ENCODE data around the gene STT3A. TPM values are rescaled to one million over a fixed set of nuclear protein-coding genes. Genes with fewer than 3 reads are reported as not detected.

STT3A gene
- total and polyA plus RNA-seq, 2 of the 13 experiments (the other 11 are each of a cell fraction or from before 2014, with no cell fraction given), result 229 to 319 TPM

- TF ChIP-seq ZFY (CRISPR knock-in tag; IDR thresholded peaks at IDR 0.05) (no peak; the same call in 1 of the 2 replicates), ZNF616 (CRISPR knock-in tag; IDR thresholded peaks at IDR 0.05; ENCODE audit: low read depth) (0 out of 2 replicates have a peak, but pooled peaks have one; percentile 15), ZNF710 (CRISPR knock-in tag; IDR thresholded peaks at IDR 0.05; ENCODE audit: borderline replicate concordance) (peak; percentile 77; the same call in 1 of the 2 replicates), ZNF362 (CRISPR knock-in tag; IDR thresholded peaks at IDR 0.05; ENCODE audit: borderline replicate concordance) (no peak), ADNP (CRISPR knock-in tag; IDR thresholded peaks at IDR 0.05) (no peak), ZXDC (CRISPR knock-in tag; IDR thresholded peaks at IDR 0.05) (no peak), ZNF484 (CRISPR knock-in tag; IDR thresholded peaks at IDR 0.05; ENCODE audit: borderline replicate concordance, low read depth) (no peak), MAX (IDR thresholded peaks at IDR 0.05) (0 out of 2 replicates have a peak, but pooled peaks have one; percentile 11), EED (CRISPR knock-in tag; IDR thresholded peaks at IDR 0.05) (no peak), XRCC5 (optimal IDR thresholded peaks at IDR 0.05; ENCODE audit: low read length) (no peak), ZKSCAN8 (CRISPR knock-in tag; IDR thresholded peaks at IDR 0.05; ENCODE audit: borderline replicate concordance) (no peak), THAP8 (CRISPR knock-in tag; IDR thresholded peaks at IDR 0.05; ENCODE audit: borderline replicate concordance) (no peak), KDM3A (CRISPR knock-in tag; IDR thresholded peaks at IDR 0.05; ENCODE audit: low read depth) (no peak), DNMT3B (CRISPR knock-in tag; conservative IDR thresholded peaks at IDR 0.05) (no peak), ZNF335 (CRISPR knock-in tag; IDR thresholded peaks at IDR 0.05) (no peak), SP1 (IDR thresholded peaks at IDR 0.05) (no peak), SP1 (CRISPR knock-in tag; IDR thresholded peaks at IDR 0.05) (no peak), ZNF17 (CRISPR knock-in tag; IDR thresholded peaks at IDR 0.05) (no peak), CBX1 (IDR thresholded peaks at IDR 0.05; ENCODE audit: low read depth) (no peak), ZNF605 (CRISPR knock-in tag; IDR thresholded peaks at IDR 0.05) (no peak), ZNF512 (CRISPR knock-in tag; IDR thresholded peaks at IDR 0.05) (no peak), ZBTB8A (CRISPR knock-in tag; IDR thresholded peaks at IDR 0.05; ENCODE audit: borderline replicate concordance, low read depth) (no peak), NR2C2 (CRISPR knock-in tag; IDR thresholded peaks at IDR 0.05; ENCODE audit: borderline replicate concordance) (no peak)
These were observed 615 bp downstream of the STT3A start (continued) for GRCh38 chr11:125593114-125593820.
